RWPE1 (cell line): ENCODE data around the gene PPFIA2.

Source experiments
- CTCF ChIA-PET: fragments of 350-600 bp; sonication (Branson Sonifier 250); formaldehyde crosslinking; extraction: SDS; loops from one replicate; lab custom pipeline; 2021; lab: Yijun Ruan, JAX
- POLR2A ChIA-PET: fragments of 400-600 bp; formaldehyde crosslinking; extraction: SDS; loops from one replicate; lab custom pipeline; 2020; ENCODE audit warnings: antibody characterized with exemption; ENCODE audit not compliant: low non-redundant PET; lab: Yijun Ruan, JAX
- DNase-seq: peaks from one replicate; pipeline ENCODE4 v3.0.0; 2012; ENCODE audit warnings: low spot score
- H3K27ac ChIP-seq: fragments of 450-650 bp; 2 replicates; pipeline ENCODE4 v1.5.1; 2017
- TF ChIP-seq, protein P1 (sequence below): fragments of 450-650 bp; conservative IDR thresholded peaks from 2 replicates; pipeline ENCODE4 v1.5.1; 2017; ENCODE audit warnings: low read depth, mild to moderate bottlenecking

The PPFIA2 gene

DNA sequence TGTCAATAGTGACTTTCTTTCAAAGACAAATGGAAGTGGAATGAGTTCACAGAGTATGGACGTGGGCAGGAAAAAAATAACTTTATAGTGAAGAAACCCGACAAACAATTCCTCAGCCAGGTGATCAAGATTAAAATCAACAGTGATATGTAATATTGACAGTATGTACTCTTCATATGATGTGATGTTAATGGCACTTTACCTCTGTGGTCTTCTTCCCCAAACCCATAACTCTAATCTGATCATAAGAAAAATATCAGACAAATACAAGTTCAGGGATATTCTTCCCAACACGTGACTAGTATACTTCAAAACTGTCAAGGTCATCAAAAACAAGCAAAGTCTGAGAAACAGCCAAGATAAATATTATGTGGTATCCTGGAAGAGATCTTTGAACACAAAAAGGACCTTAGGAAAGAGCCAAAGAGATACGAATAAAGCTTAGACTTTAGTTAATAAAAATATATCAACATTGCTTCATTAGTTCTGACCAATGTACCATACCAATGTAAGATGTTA, 215.5 kb downstream of the PPFIA2 start:
- TF ChIP-seq, protein P1, sequence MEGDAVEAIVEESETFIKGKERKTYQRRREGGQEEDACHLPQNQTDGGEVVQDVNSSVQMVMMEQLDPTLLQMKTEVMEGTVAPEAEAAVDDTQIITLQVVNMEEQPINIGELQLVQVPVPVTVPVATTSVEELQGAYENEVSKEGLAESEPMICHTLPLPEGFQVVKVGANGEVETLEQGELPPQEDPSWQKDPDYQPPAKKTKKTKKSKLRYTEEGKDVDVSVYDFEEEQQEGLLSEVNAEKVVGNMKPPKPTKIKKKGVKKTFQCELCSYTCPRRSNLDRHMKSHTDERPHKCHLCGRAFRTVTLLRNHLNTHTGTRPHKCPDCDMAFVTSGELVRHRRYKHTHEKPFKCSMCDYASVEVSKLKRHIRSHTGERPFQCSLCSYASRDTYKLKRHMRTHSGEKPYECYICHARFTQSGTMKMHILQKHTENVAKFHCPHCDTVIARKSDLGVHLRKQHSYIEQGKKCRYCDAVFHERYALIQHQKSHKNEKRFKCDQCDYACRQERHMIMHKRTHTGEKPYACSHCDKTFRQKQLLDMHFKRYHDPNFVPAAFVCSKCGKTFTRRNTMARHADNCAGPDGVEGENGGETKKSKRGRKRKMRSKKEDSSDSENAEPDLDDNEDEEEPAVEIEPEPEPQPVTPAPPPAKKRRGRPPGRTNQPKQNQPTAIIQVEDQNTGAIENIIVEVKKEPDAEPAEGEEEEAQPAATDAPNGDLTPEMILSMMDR: no peak
- POLR2A ChIA-PET: no interaction called here
- DNase-seq: no peak
- CTCF ChIA-PET: no interaction called here
- H3K27ac ChIP-seq: no peak overlapping the region

DNA sequence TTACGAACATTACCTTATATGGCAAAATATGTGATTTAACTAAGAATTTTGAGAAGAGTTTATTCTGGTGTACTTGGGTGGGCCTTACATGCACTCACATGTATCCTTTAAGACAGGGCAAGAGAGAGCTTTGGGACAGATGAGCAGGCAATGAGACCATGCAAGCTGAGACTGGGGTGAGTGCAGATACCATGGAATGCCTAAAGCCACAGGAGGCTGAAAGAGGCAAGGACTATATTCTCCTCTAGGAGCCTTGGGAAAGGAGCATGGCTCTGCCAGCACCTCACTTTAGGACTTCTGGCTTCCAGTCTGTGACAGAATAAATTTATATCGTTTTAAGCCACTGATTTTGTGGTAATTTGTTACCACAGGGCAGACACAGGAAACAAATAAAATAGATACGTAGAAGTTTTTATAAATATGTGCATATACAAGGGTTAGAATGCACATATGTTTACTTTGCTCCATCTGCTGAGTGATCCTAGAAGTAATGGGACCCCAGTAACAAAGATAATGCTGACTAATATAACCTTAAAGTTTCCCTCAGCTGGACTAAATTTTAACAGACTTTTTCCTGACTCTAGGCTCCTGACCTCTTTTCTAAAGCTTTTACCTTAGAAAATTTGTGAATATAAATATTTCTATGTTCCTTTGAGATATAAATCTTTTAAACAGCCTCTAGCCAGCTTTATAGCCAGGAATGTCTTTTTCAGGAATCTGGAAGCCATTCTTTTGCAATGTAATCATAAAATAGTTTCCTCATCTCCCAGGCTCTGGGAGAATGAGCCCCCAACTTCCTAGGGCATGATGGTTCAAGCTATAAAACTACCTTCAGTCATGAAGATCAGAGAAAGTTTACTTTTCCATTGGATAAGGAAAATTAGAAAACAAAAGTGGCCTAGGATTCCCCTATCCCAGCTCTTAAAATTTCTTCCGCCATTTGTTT, 216.8 kb downstream of the PPFIA2 start:
- no peak for DNase-seq
- H3K27ac ChIP-seq: no peak overlapping the region
- ChIA-PET CTCF (no interaction called here), POLR2A (no interaction called here)
- TF ChIP-seq, protein P1: no peak

DNA sequence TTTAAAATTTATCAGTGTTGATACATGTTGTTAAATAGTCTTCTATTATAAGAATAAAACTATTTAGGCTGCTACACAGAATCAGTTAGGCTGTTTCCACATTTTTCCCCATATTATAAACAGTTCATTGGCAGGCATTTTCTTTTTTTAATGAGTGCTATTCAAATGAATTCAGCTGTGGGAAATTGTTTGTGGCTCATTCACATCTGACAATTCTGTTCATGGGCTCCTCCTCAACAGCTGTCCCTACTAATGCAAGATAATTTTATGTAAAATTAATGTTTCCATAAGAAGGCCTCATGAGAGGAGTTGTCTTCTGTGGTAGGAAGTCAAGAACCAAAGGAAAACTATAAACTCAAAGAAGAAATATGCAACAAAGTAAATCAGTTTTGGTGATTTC, 218.0 kb downstream of the PPFIA2 start:
- no peak overlapping the region for H3K27ac ChIP-seq
- DNase-seq: no peak
- TF ChIP-seq, protein P1: no peak
- CTCF ChIA-PET: no interaction called here
- POLR2A ChIA-PET: no interaction called here

DNA sequence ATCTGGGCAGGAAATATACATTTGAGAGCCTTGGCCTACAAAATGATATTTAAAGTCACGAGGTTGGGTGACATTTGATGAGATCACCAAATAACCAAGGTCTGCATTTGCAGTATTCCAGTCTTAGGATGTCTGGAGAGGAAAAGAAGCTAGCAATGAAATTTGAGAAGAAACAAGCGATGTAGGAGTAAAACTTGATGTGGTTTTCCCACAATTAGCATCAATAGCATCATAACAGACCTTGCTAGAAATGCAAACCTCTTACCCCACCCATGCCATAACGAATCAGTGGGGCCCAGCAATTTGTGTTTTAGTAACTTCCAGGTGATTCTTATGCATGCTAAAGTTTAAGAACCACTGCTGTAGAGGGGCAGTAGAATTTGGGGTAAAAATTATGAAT, 219.9 kb downstream of the PPFIA2 start:
- POLR2A ChIA-PET: no interaction called here
- DNase-seq: no peak
- TF ChIP-seq, protein P1: no peak
- CTCF ChIA-PET: no interaction called here
- no peak overlapping the region for H3K27ac ChIP-seq

DNA sequence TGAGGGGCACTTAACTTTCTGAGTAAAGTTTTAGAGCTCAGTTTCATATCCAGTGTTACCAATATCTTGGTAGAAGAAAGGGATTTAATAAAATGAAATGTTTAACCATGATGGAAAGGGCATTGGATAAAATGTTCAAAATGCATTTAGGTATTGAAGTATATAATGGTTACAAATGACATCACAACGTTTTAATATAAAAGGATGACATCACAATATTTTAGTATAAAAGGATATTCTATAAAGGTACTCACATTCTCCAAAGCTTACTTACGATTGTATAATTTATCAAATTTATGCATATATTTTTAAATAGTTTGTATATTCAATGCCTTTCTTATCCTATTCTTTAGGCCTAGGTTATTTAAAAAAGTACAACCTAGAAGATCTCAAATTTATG, 226.1 kb downstream of the PPFIA2 start:
- no peak overlapping the region for H3K27ac ChIP-seq
- ChIA-PET CTCF (no interaction called here), POLR2A (no interaction called here)
- no peak for DNase-seq
- TF ChIP-seq, protein P1: no peak

DNA sequence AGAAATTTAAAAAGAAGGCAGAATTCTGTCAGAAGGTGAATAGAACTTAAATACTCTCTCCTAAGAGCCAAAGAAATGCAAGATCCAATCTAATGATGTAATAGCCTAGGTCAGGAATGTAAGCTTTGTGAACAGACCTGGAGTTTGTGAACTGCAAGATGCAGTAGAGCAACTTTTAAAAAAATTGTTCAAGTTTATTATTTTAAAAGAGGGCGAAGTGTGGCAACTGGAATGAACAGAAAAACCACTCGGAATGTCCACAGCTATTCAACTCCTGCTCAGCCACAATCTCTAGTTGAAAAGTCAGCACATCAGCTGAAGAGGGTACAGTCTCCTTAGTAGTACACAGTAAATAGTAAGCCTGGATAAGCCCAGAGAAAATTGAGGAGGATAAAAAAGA, 228.8 kb downstream of the PPFIA2 start:
- CTCF ChIA-PET: no interaction called here
- H3K27ac ChIP-seq: no peak overlapping the region
- POLR2A ChIA-PET: no interaction called here
- DNase-seq: no peak
- TF ChIP-seq, protein P1: no peak
